Measurements from ENCODE around the gene TMEM150A. TPM values are rescaled to one million over a fixed set of nuclear protein-coding genes. Genes with fewer than 3 reads are reported as not detected.

Gene TMEM150A
- total RNA-seq, 2 donors from 2014 or later: 4.7 to 6.4 TPM

DNA sequence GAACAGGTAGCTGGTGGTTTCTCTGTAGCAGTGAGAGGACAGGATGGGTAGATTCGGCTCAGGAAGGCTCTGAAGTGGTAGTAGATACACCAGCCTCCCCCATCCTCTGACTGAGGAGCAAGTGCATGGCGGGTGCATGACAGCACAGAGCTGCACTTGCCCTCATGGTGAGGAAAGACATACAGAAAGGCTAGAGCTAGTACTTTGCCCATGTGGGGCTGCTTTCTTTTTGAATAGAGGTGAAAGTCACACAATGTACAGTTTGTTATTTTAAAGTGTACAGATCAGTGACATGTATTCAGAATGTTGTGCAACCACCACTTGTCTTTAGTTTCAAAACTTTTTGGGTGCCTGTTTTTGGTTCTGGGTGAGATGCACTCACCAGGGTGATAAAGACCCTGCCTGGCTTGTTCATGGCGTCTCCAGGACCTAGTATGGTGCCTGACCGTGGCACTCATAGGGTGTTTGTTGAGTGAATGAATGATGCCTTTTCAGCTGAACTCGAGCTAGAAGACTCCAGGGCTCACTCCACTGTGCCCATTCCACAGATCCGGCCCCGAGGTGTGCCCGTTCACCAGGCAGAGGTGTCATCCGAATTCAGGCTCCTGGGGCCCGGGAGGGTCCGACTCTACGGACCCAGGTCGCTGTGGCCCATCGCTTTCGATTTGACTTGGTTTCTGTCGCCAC, 18.7 kb downstream of the TMEM150A start:
- peaks cover 13% of the 10 kb centered on the region for H3K36me3 Mint-ChIP-seq
- H3K27ac Mint-ChIP-seq: peak overlapping the region; percentile 84 to 95
- DNase-seq (ENCODE audit: low spot score) (peak; percentile 80), ATAC-seq (peak; percentile 81 to 84)
- H3K4me1 Mint-ChIP-seq (ENCODE audit: low read depth in 2 of 2): peaks cover 52 to 57% of the 10 kb centered on the region in 2 donors
- no peaks in the 10 kb centered on the region for H3K27me3 Mint-ChIP-seq
- no peaks in the 10 kb centered on the region for H3K9me3 Mint-ChIP-seq
- peak overlapping the region; percentile 90 for H3K4me3 Mint-ChIP-seq

DNA sequence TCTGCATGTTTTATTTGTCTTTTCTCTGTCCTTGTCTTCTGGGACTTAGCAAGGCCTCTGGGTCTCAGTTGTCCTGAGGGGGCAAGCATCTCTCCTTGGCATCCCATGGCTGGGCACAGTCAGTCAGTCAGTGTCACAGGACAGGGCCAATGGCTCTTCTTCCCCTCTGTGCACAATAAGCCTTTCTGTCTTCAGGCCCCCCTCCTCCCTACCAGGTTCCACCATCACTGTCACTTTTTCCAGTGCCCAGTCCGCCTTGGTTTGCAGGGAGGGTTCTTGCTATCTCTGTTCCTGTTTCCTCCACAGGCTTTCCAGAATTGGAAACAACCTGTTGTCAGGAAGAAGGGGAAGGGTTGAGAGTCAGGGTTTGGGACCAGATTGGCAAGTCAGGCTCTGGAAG, 20.0 kb downstream of the TMEM150A start:
- no peaks in the 10 kb centered on the region for H3K9me3 Mint-ChIP-seq
- ATAC-seq (no peak), DNase-seq (ENCODE audit: low spot score) (no peak)
- H3K36me3 Mint-ChIP-seq: peaks cover 13% of the 10 kb centered on the region
- H3K27me3 Mint-ChIP-seq: no peaks in the 10 kb centered on the region
- H3K4me3 Mint-ChIP-seq: no peak overlapping the region
- peaks cover 53 to 55% of the 10 kb centered on the region in 2 donors for H3K4me1 Mint-ChIP-seq (ENCODE audit: low read depth in 2 of 2)
- H3K27ac Mint-ChIP-seq: peak overlapping the region in 1 of 2 donors; percentile 84

DNA sequence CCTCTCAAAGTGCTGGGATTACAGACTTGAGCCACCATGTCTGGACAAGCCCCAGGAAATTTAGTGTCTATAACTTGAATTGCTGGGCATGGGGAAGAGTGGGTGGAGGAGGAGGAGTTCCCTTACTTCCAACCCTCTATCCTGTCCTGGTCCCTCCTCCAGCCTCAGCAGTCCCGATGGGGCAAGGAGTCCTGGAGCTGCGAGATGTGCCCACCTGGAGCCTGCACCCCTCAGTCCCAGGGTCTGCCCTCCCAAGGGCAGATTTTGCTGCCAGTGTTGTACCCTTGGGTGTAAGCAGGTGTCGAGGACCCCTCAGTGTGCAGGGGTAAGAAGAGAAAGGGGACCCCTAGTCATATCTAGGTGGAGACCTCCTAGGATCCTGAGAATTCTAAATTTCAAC, 22.3 kb downstream of the TMEM150A start:
- Mint-ChIP-seq H3K9me3 (no peaks in the 10 kb centered on the region), H3K4me1 (ENCODE audit: low read depth in 2 of 2) (peaks cover 47% of the 10 kb centered on the region in 2 donors), H3K36me3 (peaks cover 13% of the 10 kb centered on the region), H3K27me3 (no peaks in the 10 kb centered on the region), H3K4me3 (no peak overlapping the region), H3K27ac (peak overlapping the region in 1 of 2 donors; percentile 94)
- DNase-seq (ENCODE audit: low spot score): no peak
- no peak for ATAC-seq

DNA sequence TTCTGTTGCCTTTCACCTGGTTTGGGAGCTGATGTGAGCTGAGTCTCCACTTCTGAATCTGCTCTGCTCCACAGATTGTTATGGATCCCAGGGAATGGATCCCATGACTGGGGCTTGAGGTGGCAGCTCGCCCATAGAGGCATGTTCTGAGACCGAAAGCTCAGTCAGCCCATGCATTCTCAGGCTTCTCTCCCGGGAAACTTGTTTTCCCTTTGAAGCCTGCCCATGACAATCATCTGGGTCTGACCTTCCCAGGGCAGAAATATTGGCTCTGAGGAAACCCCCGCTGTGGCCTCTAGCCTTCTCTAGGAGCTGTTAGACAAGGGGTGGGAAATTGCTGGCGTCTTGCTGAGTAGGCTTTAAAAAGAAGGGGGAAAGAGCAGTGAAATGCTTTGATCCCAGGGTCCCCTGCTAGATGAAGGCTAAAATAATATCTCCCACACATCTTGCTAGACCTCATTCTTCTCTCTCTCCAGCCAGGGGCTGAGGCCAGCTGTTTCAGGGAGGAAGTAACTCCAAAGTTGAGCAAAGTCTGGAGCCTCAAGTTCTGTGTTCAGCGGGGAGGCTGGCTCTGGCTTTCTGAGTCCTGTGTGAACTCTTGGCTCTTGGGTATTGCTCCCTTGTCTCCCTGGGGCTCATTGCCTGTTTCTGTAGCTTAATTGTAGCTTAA, 23.1 kb downstream of the TMEM150A start:
- DNase-seq (ENCODE audit: low spot score): peak; percentile 23
- Mint-ChIP-seq H3K27ac (peak overlapping the region; percentile 90 to 94), H3K4me1 (ENCODE audit: low read depth in 2 of 2) (peaks cover 41 to 42% of the 10 kb centered on the region in 2 donors), H3K36me3 (peaks cover 13% of the 10 kb centered on the region), H3K27me3 (no peaks in the 10 kb centered on the region), H3K9me3 (no peaks in the 10 kb centered on the region), H3K4me3 (peak overlapping the region; percentile 95)
- no peak for ATAC-seq

DNA sequence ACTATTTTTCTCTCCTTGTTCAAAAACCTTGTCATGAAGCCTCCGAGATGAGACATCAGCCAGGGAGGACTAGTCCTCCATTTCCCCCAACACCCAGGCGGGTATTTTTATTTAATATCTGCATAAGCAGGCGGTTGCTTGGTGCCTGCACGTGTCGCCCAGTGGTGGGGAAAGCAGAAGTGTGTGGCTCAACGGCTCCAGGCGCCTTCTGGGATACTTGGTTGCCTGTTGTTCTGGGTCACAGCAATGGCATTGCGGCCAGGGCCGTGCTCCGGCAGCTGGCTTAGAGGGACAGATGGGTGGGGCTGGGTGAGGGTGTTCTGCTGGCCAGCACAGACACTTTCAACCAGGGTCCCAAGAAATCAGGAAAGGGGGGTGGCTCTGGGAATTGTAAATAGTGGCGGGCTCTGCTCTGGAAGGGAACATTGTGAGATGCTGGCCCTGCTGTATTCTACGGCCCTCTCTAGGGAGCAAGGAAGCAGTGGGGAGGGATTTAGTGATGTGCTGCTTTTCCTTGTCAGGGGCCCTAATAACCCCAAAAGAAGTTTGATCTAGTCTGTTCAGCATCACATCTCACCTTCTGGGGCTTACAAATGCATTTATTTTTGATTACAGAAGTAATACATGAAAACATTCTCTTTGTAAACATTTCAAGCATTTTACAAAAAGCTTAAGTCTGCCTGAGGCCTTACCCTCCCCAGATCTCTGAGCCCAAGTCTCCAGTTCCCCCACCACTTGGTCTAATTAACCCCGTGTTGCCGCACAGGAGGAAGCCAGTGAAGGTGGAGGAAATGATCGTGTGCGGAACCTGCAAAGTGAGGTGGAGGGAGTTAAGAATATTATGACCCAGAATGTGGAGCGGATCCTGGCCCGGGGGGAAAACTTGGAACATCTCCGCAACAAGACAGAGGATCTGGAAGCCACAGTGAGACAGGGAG, 24.0 kb downstream of the TMEM150A start:
- H3K27ac Mint-ChIP-seq: peak overlapping the region; percentile 90 to 94
- peak; percentile 62 for DNase-seq (ENCODE audit: low spot score)
- peak overlapping the region; percentile 95 for H3K4me3 Mint-ChIP-seq
- ATAC-seq: peak; percentile 57 to 59
- H3K36me3 Mint-ChIP-seq: peaks cover 13% of the 10 kb centered on the region
- H3K9me3 Mint-ChIP-seq: no peaks in the 10 kb centered on the region
- H3K27me3 Mint-ChIP-seq: no peaks in the 10 kb centered on the region
- H3K4me1 Mint-ChIP-seq (ENCODE audit: low read depth in 2 of 2): peaks cover 35 to 37% of the 10 kb centered on the region in 2 donors

DNA sequence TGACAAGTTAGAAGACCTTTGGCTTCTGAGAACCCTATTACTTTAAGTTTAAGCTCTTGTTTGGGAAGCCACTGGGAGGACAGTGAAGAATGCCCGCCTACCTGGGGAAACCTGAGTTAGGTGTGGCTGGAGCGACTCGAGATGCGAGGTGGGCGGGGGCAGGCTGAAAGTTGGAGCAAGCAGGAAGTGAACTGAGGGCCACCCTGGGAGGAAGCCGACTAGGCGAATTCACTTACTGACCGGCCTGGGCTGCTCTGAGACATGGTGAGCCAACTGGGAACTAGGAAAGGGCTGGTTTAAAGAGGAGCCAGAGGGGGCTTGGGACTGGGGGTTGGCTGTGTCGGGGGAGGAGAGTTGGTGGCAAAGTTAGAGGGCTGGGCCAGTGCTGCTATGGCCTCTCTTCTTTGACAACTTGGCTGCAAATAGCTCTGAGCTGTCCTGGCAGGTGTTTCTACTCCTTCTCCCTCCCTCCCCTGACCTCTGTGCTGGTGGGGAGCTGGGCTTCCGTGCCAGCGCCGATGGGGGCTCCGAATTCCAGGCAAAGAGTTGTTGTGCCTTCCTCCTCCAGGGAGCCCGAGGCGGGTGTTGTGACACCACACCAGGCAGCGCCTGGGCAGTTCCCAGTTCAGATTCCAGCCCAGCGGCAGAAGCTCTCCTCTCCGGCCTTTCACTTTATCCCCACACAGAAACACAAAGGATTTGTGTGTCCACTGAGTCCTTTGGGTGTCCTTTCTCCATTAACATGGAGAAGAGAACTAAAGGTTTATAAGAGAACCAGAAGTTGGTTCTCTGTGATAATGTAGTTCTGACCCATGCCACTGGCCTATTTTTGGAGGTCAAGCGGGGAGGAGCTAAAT, 24.9 kb downstream of the TMEM150A start, which contains the start of gene VAMP8:
Gene VAMP8 (plus strand): TSS at position 201 of the 857 bp plus-strand sequence. CDS start 61 bp downstream, at position 262.
- Mint-ChIP-seq H3K27ac (peak within 1 kb of the TSS; percentile 90 to 94), H3K4me3 (peak within 1 kb of the TSS; percentile 95), H3K36me3 (peaks cover 12% of the 10 kb centered on the region), H3K27me3 (no peaks in the 10 kb centered on the region), H3K9me3 (no peaks in the 10 kb centered on the region), H3K4me1 (ENCODE audit: low read depth in 2 of 2) (peaks cover 29 to 30% of the 10 kb centered on the region in 2 donors)
- DNase-seq (ENCODE audit: low spot score) (peak; percentile 74), ATAC-seq (peak; percentile 84 to 88)

DNA sequence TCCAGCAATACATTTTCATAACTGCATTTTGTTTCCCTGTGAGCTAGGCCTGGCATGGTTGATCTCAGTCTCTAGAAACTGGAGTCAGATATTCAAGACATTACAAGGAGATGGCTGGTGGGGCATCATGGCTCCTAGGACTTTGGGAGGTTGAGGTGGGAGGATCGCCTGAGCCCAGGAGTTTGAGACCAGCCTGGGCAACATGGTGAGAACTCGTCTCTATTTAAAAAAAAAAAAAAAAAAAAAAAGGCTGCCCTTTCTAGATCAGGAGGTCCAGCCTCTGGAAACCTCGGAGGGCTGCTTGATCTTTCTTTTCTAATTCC, 25.5 kb downstream of the TMEM150A start:
- peak overlapping the region; percentile 90 to 94 for H3K27ac Mint-ChIP-seq
- H3K36me3 Mint-ChIP-seq: peaks cover 6% of the 10 kb centered on the region
- peak; percentile 47 for DNase-seq (ENCODE audit: low spot score)
- no peak for ATAC-seq
- no peaks in the 10 kb centered on the region for H3K27me3 Mint-ChIP-seq
- peak overlapping the region; percentile 95 for H3K4me3 Mint-ChIP-seq
- H3K4me1 Mint-ChIP-seq (ENCODE audit: low read depth in 2 of 2): peaks cover 25 to 27% of the 10 kb centered on the region in 2 donors
- no peaks in the 10 kb centered on the region for H3K9me3 Mint-ChIP-seq

DNA sequence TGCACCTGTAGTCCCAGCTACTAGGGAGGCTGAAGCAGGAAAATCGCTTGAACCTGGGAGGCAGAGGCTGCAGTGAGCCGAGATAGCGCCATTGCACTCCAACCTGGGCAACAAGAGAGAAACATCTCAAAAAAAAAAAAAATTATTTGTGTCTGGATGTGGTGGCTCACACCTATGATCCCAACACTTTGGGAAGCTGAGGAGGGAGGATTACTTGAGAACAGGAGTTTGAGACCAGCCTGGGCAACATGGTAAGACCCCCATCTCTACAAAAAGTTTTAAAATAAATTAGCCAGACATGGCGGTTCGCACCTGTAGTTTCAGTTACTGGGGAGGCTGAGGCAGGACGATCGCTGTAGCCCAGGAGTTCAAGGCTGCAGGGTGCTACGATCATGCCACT, 26.8 kb downstream of the TMEM150A start:
- Mint-ChIP-seq H3K4me3 (no peak overlapping the region), H3K9me3 (no peaks in the 10 kb centered on the region), H3K27me3 (peaks cover 0 to 3% of the 10 kb centered on the region in 2 donors), H3K4me1 (ENCODE audit: low read depth in 2 of 2) (peaks cover 18 to 27% of the 10 kb centered on the region in 2 donors), H3K36me3 (no peaks in the 10 kb centered on the region), H3K27ac (no peak overlapping the region)
- no peak for ATAC-seq
- peak; percentile 2 for DNase-seq (ENCODE audit: low spot score)

DNA sequence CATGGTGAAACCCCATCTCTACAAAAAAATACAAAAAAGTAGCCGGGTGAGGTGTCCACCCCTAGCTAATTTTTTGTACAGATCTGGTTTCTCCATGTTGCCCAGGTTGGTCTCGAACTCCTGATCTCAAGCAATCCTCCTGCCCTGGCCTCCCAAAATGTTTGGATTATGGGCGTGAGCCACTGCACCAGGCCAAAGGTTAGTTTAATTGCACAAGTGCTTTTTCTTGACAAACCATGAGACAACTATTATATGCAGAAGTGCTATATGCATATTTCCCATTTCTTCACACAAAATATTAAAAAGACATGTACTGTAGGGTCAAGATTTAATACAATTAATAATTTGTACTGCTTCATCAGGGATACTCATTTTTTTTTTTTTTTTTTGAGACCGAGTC, 36.2 kb downstream of the TMEM150A start:
- H3K4me3 Mint-ChIP-seq: no peak overlapping the region
- no peak overlapping the region for H3K27ac Mint-ChIP-seq
- peaks cover 5 to 13% of the 10 kb centered on the region in 2 donors for H3K27me3 Mint-ChIP-seq
- H3K36me3 Mint-ChIP-seq: no peaks in the 10 kb centered on the region
- H3K9me3 Mint-ChIP-seq: no peaks in the 10 kb centered on the region
- no peak for ATAC-seq
- no peak for DNase-seq (ENCODE audit: low spot score)
- peaks cover 5 to 6% of the 10 kb centered on the region in 2 donors for H3K4me1 Mint-ChIP-seq (ENCODE audit: low read depth in 2 of 2)

DNA sequence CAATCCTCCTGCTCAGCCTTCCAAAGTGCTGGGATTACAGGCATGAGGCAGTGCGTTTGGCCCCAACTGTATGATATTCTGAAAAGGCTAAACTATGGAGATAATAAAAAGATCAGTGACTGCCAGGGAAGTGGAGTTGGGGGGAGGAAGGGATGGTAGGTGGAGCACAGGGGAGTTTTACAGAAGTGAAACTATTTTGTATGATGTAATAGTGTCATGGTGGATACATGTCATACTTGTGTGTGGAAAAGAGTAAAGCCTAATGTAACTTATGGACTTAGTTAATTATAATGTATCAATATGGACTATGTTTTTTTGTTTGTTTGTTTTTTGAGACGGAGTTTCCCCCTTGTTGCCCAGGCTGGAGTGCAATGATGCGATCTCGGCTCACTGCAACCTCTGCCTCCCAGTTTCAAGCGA, 38.3 kb downstream of the TMEM150A start:
- ATAC-seq: no peak
- Mint-ChIP-seq H3K4me3 (no peak overlapping the region), H3K27ac (peak overlapping the region in 1 of 2 donors; percentile 5), H3K9me3 (no peaks in the 10 kb centered on the region), H3K4me1 (ENCODE audit: low read depth in 2 of 2) (peaks cover 11 to 21% of the 10 kb centered on the region in 2 donors), H3K27me3 (no peaks in the 10 kb centered on the region), H3K36me3 (no peaks in the 10 kb centered on the region)
- no peak for DNase-seq (ENCODE audit: low spot score)

DNA sequence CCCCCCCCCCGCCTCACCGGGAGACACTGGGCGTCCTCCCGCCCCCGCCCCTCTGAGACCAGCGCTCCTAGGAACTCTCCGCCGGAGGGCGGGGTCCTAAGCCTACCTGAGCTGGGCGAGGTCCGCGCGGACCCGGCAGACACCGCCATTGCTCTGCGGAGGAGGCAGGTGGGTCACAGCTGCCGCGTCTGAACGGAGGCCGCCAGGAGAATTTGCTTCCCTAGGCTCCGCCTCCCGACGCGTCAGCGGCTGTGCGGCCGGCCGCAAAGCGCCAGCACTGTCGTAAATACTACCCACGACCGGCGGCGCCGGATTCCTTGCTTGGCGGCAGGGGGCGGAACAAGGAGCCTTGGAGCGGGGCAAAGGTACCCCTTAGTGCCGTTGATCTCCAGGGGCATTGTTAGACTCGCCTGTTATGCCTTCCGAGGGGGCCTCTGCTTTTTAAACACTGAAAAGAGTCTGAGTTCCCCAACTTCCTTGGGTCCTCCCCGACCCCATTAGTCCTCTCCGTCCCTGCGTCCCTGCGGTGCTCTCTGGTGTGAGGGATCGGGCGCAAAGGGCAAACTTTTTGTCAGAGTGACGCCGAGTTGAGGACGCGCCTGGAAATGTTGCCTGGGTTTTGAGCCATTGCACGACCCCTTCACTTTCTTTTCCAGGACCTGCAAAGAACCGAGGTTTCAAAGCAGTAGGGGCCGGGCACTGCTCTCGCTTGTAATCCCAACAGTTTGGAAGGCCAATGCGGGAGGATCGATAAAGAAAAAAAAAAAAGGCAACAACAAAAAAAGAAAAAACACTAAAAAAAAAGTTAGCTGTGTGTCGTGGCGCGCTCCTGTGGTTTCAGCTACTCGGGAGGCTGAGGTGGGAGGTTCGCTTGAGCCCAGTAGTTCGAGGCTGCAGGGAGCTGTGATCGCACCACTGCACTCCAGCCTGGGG, 41.0 kb downstream of the TMEM150A start, which contains the start of gene GGCX:
Gene GGCX (minus strand): TSS at position 214 of the 933 bp plus-strand sequence. CDS start 65 bp downstream, at position 149.
- Mint-ChIP-seq H3K4me1 (ENCODE audit: low read depth in 2 of 2) (peaks cover 11 to 21% of the 10 kb centered on the region in 2 donors), H3K36me3 (peaks cover 6% of the 10 kb centered on the region), H3K27ac (peak within 1 kb of the TSS; percentile 89 to 96), H3K27me3 (no peaks in the 10 kb centered on the region), H3K4me3 (peak within 1 kb of the TSS; percentile 98), H3K9me3 (no peaks in the 10 kb centered on the region)
- DNase-seq (ENCODE audit: low spot score) (peak; percentile 93), ATAC-seq (peak; percentile 97 to 98)

DNA sequence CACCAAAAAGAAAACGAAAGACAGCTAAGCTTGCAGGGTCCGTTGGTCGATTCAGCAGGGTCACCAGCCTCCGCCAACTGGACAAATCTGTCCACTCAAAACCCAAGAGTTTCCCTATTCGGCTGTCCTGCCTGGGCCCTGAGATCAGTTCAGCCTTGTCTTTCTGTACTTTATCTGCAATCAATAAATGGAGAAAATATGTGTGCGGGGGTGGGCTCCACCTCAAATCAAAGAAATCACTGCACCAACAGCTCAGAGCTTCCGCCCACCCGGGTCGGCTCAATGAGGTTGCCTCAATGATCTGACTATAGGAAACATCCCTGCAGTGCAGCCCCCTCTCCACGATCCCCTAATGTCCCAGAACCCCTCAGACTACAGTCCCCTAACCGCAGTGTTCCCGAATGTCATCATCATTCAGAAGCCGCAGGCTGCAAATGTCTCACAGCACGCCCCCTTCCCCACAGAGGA, 41.7 kb downstream of the TMEM150A start:
- Mint-ChIP-seq H3K4me1 (ENCODE audit: low read depth in 2 of 2) (peaks cover 11 to 21% of the 10 kb centered on the region in 2 donors), H3K27me3 (no peaks in the 10 kb centered on the region), H3K4me3 (peak overlapping the region; percentile 98), H3K27ac (peak overlapping the region; percentile 89 to 96), H3K36me3 (peaks cover 6% of the 10 kb centered on the region), H3K9me3 (no peaks in the 10 kb centered on the region)
- ATAC-seq: peak in 1 of 2 donors; percentile 50
- no peak for DNase-seq (ENCODE audit: low spot score)
